A549 (cell line): ENCODE measurements around the gene THOC2. TPM values are rescaled to one million over a fixed set of nuclear protein-coding genes. Genes with fewer than 3 reads are reported as not detected.

Experiments
- ATAC-seq, 2 experiments: fragments of 200-7000 bp in 1 of 2; fragments of >200 bp in 1 of 2; cut with Nextera tagmentation in 1 of 2; cut with Tn5 transposase in 1 of 2; 3 replicates each; pipeline versions ENCODE4 v1.8.0 to v1.9.1; 2018 to 2020; ENCODE audit warnings: mild to moderate bottlenecking in 1 of 2, moderate library complexity in 1 of 2
- CTCF ChIA-PET: fragments of 300-600 bp; sonication (Branson Sonifier 250); formaldehyde crosslinking; extraction: SDS; loops from one replicate; lab custom pipeline; 2021; ENCODE audit warnings: antibody characterized with exemption, inconsistent platforms; lab: Yijun Ruan, JAX
- POLR2A ChIA-PET: fragments of 350-600 bp; formaldehyde crosslinking; extraction: SDS; loops from one replicate; lab custom pipeline; 2021; ENCODE audit warnings: antibody characterized with exemption, inconsistent platforms; lab: Yijun Ruan, JAX
- DNase-seq, 2 experiments: peaks; one replicate each; pipeline versions ENCODE4 v3.0.0 to v3.0.0-alpha.2; 2011 to 2016; ENCODE audit warnings: low read depth in 1 of 2, low spot score in 1 of 2
- FAIRE-seq: peaks from 2 replicates; lab custom pipeline; 2011; peaks lifted over from hg19 to GRCh38; lab: Jason Lieb, UNC
- H3K27ac ChIP-seq, 2 experiments: fragments of >200 bp; sonication (Bioruptor Twin); formaldehyde crosslinking; 3 replicates each; pipeline ENCODE4 v1.5.1; 2016 to 2017
- H3K4me1 ChIP-seq: fragments of >200 bp; sonication (Bioruptor Twin); formaldehyde crosslinking; 3 replicates; pipeline ENCODE4 v1.6.1; 2016
- H3K4me2 ChIP-seq: fragments of >200 bp; sonication (Bioruptor Twin); formaldehyde crosslinking; 3 replicates; pipeline ENCODE4 v1.6.1; 2016
- H3K4me3 ChIP-seq: fragments of >200 bp; sonication (Bioruptor Twin); formaldehyde crosslinking; 3 replicates; pipeline ENCODE4 v1.5.1; 2016
- H3K9me3 ChIP-seq: fragments of >200 bp; sonication (Bioruptor Twin); formaldehyde crosslinking; 3 replicates; pipeline ENCODE4 v1.6.1; 2016
- CTCF ChIP-seq: fragments of >200 bp; sonication (Bioruptor Twin); formaldehyde crosslinking; IDR thresholded peaks from 3 replicates; pipeline ENCODE4 v1.5.1; 2016
- EP300 ChIP-seq, 2 experiments: fragments of >200 bp; sonication (Bioruptor Twin); formaldehyde crosslinking; IDR thresholded peaks; 2 replicates in 1 of 2; 3 replicates in 1 of 2; pipeline ENCODE4 v1.6.1; 2016 to 2017
- HDAC2 ChIP-seq: fragments of 200-600 bp; sonication (generic); IDR thresholded peaks from 2 replicates; pipeline ENCODE4 v1.6.1; 2016
- HEYL ChIP-seq: fragments of 250-450 bp; sonication (Bioruptor Pico); IDR thresholded peaks from 2 replicates; pipeline ENCODE4 v1.8.0; 2021; ENCODE audit warnings: mild to moderate bottlenecking, moderate library complexity
- KDM5A ChIP-seq: fragments of 200-600 bp; sonication (generic); IDR thresholded peaks from 2 replicates; pipeline ENCODE4 v1.6.1; 2016; ENCODE audit warnings: antibody characterized with exemption, mild to moderate bottlenecking
- MAFK ChIP-seq: fragments of 450-650 bp; IDR thresholded peaks from 2 replicates; pipeline ENCODE4 v1.6.1; 2014; ENCODE audit not compliant: partially characterized antibody
- MAZ ChIP-seq: fragments of 150-350 bp; IDR thresholded peaks from 2 replicates; pipeline ENCODE4 v1.6.1; 2014; ENCODE audit warnings: antibody characterized with exemption, low read depth, low read length, borderline replicate concordance
- MYC ChIP-seq: IDR thresholded peaks from 2 replicates; pipeline ENCODE4 v1.6.1; 2012; ENCODE audit warnings: mild to moderate bottlenecking, inconsistent platforms, low read length, improper control_type of control experiment, borderline replicate concordance
- NFE2L2 ChIP-seq: fragments of 150-350 bp; conservative IDR thresholded peaks from 2 replicates; pipeline ENCODE4 v1.6.1; 2014; ENCODE audit warnings: low read length
- NPAS2 ChIP-seq: fragments of 250-450 bp; sonication (Bioruptor Pico); IDR thresholded peaks from 2 replicates; pipeline ENCODE4 v1.8.0; 2022; ENCODE audit warnings: mild to moderate bottlenecking, moderate library complexity, borderline replicate concordance
- POLR2A ChIP-seq: IDR thresholded peaks from 2 replicates; pipeline ENCODE4 v1.6.1; 2012; ENCODE audit warnings: mild to moderate bottlenecking, low read length
- RARB ChIP-seq: fragments of 250-450 bp; sonication (Bioruptor Pico); IDR thresholded peaks from 2 replicates; pipeline ENCODE4 v1.8.0; 2021; ENCODE audit warnings: mild to moderate bottlenecking, moderate library complexity
- RCOR1 ChIP-seq: fragments of 150-350 bp; IDR thresholded peaks from 2 replicates; pipeline ENCODE4 v1.6.1; 2014; ENCODE audit warnings: antibody characterized with exemption, low read length, low read depth
- RFX5 ChIP-seq: fragments of 450-650 bp; IDR thresholded peaks from 2 replicates; pipeline ENCODE4 v1.7.1; 2014; ENCODE audit warnings: antibody characterized with exemption, mild to moderate bottlenecking, moderate library complexity
- SMC3 ChIP-seq: fragments of >200 bp; sonication (Bioruptor Twin); formaldehyde crosslinking; IDR thresholded peaks from 3 replicates; pipeline ENCODE4 v1.6.1; 2018; ENCODE audit warnings: inconsistent platforms
- SREBF2 ChIP-seq: fragments of 450-650 bp; IDR thresholded peaks from 2 replicates; pipeline ENCODE4 v1.6.1; 2014; ENCODE audit warnings: mild to moderate bottlenecking, moderate library complexity
- TFCP2L1 ChIP-seq: fragments of 250-450 bp; sonication (Bioruptor Pico); IDR thresholded peaks from 2 replicates; pipeline ENCODE4 v1.5.0; 2021; ENCODE audit warnings: mild to moderate bottlenecking
- ZNF302 ChIP-seq: fragments of 250-450 bp; sonication (Bioruptor Pico); IDR thresholded peaks from 2 replicates; pipeline ENCODE4 v1.9.0; 2021; ENCODE audit warnings: inconsistent platforms, mild to moderate bottlenecking, moderate library complexity
- WGBS: methylation state at CpG from one replicate; pipeline ENCODE4 v1.1.6; 2017; ENCODE audit errors: missing lambda C conversion rate; 5-methylcytosine and 5-hydroxymethylcytosine counted together
- polyA plus RNA-seq, 4 experiments: library from polyadenylated mRNA; depleted of rRNA in 3 of 4; stranded (reverse); fragments of >200 nt; fragmentation: RNase III in 1 of 4; extraction: RNeasy Plus Mini Kit Qiagen cat#74134 plus additional on column Dnase treatment in 1 of 4; gene quantifications; 2 replicates in 3 of 4; 3 replicates in 1 of 4; pipeline ENCODE4 v1.2.3, GENCODE V29; 2011 to 2017
- TF ChIP-seq, protein P1 (sequence below): fragments of 450-650 bp; IDR thresholded peaks from 2 replicates; pipeline ENCODE4 v1.6.1; 2014; ENCODE audit warnings: antibody characterized with exemption
- TF ChIP-seq, protein P2 (sequence below): fragments of 250-450 bp; sonication (Bioruptor Pico); IDR thresholded peaks from 2 replicates; pipeline ENCODE4 v1.5.0; 2020; ENCODE audit warnings: low read depth, mild to moderate bottlenecking, moderate library complexity
- TF ChIP-seq, protein P3 (sequence below): fragments of 200-600 bp; sonication (generic); IDR thresholded peaks from 2 replicates; pipeline ENCODE4 v1.6.1; 2016; ENCODE audit warnings: antibody characterized with exemption, mild to moderate bottlenecking, moderate library complexity

THOC2 gene
- polyA plus RNA-seq, 2 of the 4 experiments (the other 2 are of a cell fraction) = 62.0 to 155 TPM

GRCh38 chrX:123561439-123562215 lies 171.2 kb downstream of the THOC2 start:
- no peak for DNase-seq
- TF ChIP-seq RCOR1 = no peak
- no peak for TF ChIP-seq ZNF302
- TF ChIP-seq MAFK = no peak
- TF ChIP-seq POLR2A = no peak
- no peak for TF ChIP-seq NFE2L2
- TF ChIP-seq SREBF2 = no peak
- no peak for TF ChIP-seq MYC
- no peak for TF ChIP-seq NPAS2 (CRISPR knock-in tag)
- TF ChIP-seq CTCF = no peak
- TF ChIP-seq HEYL = no peak
- TF ChIP-seq, protein P1, sequence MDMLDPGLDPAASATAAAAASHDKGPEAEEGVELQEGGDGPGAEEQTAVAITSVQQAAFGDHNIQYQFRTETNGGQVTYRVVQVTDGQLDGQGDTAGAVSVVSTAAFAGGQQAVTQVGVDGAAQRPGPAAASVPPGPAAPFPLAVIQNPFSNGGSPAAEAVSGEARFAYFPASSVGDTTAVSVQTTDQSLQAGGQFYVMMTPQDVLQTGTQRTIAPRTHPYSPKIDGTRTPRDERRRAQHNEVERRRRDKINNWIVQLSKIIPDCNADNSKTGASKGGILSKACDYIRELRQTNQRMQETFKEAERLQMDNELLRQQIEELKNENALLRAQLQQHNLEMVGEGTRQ = no peak
- TF ChIP-seq, protein P2, sequence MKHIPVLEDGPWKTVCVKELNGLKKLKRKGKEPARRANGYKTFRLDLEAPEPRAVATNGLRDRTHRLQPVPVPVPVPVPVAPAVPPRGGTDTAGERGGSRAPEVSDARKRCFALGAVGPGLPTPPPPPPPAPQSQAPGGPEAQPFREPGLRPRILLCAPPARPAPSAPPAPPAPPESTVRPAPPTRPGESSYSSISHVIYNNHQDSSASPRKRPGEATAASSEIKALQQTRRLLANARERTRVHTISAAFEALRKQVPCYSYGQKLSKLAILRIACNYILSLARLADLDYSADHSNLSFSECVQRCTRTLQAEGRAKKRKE (CRISPR knock-in tag) = no peak
- no peak for TF ChIP-seq KDM5A
- TF ChIP-seq RFX5 = no peak
- TF ChIP-seq MAZ = no peak
- TF ChIP-seq, protein P3, sequence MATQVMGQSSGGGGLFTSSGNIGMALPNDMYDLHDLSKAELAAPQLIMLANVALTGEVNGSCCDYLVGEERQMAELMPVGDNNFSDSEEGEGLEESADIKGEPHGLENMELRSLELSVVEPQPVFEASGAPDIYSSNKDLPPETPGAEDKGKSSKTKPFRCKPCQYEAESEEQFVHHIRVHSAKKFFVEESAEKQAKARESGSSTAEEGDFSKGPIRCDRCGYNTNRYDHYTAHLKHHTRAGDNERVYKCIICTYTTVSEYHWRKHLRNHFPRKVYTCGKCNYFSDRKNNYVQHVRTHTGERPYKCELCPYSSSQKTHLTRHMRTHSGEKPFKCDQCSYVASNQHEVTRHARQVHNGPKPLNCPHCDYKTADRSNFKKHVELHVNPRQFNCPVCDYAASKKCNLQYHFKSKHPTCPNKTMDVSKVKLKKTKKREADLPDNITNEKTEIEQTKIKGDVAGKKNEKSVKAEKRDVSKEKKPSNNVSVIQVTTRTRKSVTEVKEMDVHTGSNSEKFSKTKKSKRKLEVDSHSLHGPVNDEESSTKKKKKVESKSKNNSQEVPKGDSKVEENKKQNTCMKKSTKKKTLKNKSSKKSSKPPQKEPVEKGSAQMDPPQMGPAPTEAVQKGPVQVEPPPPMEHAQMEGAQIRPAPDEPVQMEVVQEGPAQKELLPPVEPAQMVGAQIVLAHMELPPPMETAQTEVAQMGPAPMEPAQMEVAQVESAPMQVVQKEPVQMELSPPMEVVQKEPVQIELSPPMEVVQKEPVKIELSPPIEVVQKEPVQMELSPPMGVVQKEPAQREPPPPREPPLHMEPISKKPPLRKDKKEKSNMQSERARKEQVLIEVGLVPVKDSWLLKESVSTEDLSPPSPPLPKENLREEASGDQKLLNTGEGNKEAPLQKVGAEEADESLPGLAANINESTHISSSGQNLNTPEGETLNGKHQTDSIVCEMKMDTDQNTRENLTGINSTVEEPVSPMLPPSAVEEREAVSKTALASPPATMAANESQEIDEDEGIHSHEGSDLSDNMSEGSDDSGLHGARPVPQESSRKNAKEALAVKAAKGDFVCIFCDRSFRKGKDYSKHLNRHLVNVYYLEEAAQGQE = no peak
- TF ChIP-seq RARB (CRISPR knock-in tag) = no peak
- no peak for TF ChIP-seq SMC3
- no peak for TF ChIP-seq TFCP2L1 (CRISPR knock-in tag)
- CTCF ChIA-PET = no interaction called here
- H3K4me1 ChIP-seq = no peaks in the 10 kb centered on the region
- H3K4me2 ChIP-seq = no peak overlapping the region
- POLR2A ChIA-PET = no interaction called here
- WGBS = 88% methylated on average over 11 of the region's 28 CpGs
- ATAC-seq = no peak
- no peak for FAIRE-seq
- H3K4me3 ChIP-seq = no peak overlapping the region
- no peaks in the 10 kb centered on the region for H3K9me3 ChIP-seq
- no peak overlapping the region for H3K27ac ChIP-seq

DNA sequence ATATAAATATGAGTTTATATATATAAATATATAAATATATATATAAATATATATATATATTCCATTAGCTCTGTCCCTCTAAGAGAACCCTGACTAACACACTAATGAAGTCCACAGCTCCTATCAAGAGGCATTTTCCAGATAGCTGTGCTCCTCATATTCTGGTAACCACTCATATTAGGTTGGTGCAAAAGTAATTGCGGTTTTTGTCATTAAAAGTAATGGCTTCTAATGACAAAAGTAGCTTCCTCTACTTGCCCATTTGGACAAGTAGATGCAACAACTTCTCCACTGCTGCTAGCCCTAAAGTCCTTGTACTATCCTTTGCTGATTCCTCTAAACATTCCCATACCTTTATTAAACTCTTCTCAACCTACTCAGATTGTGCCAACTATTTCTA lies 182.0 kb downstream of the THOC2 start:
- Histone ChIP-seq H3K4me1 (no peaks in the 10 kb centered on the region), H3K9me3 (no peaks in the 10 kb centered on the region), H3K27ac (no peak overlapping the region), H3K4me3 (no peak overlapping the region), H3K4me2 (no peak overlapping the region)
- CTCF ChIA-PET = no interaction called here
- 84% methylated on average over 1 of the region's 1 CpG for WGBS
- no peak for TF ChIP-seq HDAC2
- no peak for TF ChIP-seq EP300 (IDR thresholded peaks at IDR 0.05)
- TF ChIP-seq, protein P3 = no peak
- no peak for DNase-seq
- POLR2A ChIA-PET = no interaction called here
- no peak for FAIRE-seq
- no peak for ATAC-seq
